ENCODE results near the gene MARCHF7.

GRCh38 chr2:159759577-159759976 lies 47.3 kb downstream of the MARCHF7 start:
- TF ChIP-seq CTCF (IDR thresholded peaks at IDR 0.05) (no peak), POLR2A (IDR thresholded peaks at IDR 0.05) (no peak)
